HG02852 (cell line): ENCODE data around the gene L1CAM.

Experiments
- ATAC-seq: cut with Tn5 transposase; IDR thresholded peaks from one replicate; pipeline ENCODE4 v1.9.1; 2021; ENCODE audit warnings: mild to moderate bottlenecking, moderate library complexity; ENCODE audit not compliant: unreplicated experiment

L1CAM gene

DNA sequence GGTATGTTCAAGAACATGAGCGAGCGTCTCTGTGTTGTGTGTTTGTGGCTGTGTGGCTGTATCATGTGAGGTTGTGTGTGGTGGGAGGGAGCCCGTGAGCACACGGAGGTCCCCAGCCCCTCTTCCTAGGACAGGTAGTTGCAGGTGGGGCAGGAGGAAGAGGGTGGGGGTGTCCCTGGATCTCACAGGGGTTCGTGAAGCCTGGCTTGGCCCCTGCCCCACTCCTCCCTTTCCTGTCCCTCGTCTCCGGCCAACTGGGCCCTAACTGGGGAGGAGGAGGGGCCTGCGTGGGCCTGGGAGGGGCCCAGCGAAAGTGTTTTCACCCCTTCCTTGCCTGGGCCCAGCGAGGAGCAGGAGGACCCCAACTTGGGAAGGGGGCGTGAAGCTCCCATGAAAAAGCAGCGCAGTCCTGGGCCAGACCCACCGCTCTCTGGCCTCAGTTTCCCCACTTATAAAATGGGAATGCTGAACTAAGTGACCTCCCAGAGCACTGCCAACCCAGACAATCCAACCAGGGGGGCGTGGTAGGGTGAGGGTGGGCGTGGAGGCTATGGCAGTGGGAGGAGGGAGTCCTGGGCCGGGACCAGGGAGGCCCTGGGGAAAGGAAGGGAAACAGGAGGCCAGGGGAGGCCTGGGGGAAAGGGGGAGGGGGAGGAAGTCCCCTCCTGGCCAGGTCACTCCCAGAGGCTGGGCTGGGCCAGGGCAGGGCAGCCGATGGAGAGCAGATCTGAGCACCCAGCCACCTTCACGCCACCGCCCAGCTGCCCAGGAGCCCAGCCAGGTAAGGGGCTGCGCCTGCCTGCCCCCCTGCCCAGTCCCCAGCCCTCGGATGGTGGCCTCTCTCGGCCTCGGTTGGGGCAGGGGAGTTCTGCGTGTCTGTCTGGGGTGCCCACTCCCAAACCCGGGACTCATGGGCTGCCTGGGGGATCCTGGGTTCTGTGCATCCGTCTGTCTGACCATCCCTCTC, 18.3 kb upstream of the L1CAM start, which contains the start of gene AVPR2:
Gene AVPR2, plus strand, starts transcription at position 683 of the 967 bp plus-strand sequence. CDS start 473 bp downstream, outside the sequence.
- ATAC-seq: no peak

DNA sequence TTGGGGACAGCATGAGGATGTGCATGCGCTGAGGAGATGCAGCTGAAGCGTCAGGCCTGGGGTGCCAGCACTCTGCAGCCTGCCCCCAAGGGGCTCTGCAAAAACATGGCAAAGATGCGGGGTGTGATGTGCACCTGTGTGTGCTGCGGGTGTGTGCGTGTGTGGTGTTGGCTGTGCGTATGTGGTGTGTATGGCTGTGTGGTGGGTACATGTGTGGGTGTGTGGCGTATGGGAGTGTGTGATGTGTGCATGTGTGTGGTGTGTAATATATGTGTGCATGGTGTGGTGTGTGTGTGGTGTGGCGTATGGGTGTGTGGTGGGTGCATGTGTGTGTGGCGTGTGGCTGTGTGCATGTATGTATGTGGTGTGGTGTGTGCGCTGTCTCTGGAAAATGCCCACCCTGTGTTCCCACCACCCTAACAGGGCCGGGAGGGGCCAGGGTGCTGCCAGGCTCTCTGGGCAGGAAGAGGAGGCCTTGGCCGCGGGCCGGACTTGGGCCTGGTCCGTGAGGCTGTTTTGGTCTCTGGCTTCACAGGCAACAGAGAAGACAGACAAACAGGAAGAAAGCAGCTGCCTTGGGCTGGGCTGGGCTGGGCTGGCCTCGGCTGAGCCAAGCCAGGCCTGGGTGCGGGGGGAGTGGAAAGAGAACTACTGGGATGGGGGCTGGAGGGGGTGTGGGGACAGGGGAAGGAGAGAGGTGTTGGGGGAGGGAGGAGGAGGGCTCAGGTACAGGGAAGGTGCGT, 17.4 kb upstream of the L1CAM start:
- ATAC-seq: no peak

DNA sequence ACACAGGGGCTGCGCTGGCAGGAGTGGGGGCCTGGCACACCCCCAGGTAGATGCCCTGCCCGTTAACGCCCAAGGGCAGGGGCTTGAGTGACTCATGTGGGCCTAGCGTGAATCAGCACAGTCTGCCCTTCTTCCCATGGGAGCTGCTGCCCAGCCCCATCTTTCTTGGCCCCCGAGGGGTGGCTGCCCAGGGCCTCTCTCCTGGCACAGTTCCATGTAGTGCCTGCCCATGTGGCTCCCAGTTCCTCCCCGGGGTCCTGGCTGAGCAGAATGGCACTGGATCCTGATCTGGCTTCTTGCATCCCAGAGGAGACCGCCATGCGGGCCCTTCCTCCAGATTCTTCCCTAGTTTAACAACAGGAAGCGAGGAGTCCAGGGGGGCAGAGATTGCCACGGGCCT, 16.4 kb upstream of the L1CAM start:
- no peak for ATAC-seq

DNA sequence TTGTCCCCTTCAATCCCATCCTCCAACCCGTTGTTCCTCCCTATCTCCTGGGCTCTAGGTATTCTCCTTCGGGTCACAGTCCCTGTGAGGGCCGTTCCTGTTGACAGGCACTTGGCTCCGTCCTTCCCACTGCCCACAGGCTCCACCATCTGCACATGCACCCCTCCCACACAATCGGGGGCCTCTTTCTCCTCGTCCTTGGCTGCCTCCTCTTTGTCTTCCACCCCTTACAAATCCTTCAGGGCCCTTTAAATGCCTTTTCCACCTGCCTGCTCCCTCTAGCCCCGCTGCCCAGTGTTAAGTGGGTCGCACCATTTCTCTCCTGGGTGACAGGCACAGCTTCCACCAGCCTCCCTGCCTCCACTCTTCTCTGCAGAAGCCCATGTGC, 15.8 kb upstream of the L1CAM start:
- ATAC-seq: no peak

DNA sequence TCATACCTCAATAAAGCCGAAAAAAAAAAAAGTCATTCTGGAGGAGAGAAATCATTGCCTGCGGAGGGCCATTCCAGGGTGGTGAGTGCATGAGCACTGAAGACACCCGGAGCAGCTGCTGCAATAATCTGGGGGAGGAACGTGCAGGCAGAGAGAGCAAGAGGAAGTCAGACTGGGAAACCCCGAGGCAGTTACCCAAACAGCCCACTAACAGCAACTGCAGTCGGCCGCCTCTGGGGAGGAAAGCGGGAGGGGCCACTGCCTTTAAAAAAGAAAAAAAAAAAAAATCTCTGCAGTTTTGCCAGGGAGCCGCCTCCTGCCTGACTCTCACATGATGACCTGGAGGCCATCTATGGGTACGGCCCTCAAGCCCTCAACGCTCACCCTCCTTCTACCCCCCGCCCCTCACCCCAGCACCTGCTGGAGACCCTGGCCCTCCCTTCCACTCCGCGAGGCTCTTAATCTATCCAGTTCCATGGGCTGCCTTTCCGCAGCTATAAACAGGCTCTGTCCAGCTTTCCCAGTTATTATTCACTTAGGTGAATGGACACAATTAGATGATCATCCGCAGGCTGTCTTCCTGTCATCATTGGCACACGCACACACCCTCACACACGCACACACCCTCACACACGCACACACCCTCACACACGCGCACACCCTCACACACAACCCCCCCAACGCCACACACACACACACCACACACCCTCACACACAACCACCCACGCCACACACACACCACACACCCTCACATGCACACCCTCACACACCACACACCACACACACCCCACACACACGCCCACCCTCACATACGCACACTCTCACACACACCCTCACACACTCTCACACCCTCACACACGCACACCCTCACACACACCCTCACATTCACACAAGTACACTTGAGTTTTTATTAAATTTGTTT, 15.1 kb upstream of the L1CAM start:
- ATAC-seq: peak; percentile 86

DNA sequence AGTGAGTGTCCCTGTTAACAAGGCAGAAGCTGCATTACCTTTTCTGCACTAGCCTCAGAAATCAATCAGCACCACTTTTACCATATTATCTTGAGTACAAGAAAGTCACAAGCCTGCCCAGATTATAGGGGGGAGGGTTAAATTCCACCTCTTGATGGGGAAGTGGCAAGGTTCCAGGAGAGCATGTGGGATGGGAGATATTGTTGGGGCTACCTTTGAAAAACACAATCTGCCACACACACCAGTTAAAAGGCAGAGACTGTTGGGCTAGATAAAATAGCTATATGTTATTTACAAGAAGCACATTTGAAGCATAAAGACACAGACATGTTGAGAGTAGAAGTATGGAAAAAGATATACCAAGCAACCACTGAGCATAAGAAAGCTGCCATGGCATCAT, 11.9 kb upstream of the L1CAM start:
- no peak for ATAC-seq

DNA sequence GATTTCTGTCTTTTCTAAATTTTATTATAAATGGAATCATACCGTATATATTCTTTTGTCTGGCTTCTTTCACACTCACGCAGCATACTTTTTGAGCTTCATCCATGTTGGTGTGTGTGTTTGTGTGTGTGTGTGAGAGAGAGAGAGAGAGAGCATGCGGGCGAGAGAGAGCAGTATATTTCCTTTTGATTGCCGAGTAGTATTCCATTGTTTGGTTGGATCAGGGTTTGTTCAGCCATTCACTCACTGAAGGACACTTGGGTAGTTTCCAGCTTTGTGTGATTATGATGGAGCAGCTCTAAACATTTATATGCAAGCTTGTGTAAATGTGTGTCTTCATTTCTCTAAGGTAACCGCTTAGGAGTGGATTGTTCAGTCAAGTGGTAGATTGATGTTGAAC, 3.1 kb upstream of the L1CAM start:
- no peak for ATAC-seq

DNA sequence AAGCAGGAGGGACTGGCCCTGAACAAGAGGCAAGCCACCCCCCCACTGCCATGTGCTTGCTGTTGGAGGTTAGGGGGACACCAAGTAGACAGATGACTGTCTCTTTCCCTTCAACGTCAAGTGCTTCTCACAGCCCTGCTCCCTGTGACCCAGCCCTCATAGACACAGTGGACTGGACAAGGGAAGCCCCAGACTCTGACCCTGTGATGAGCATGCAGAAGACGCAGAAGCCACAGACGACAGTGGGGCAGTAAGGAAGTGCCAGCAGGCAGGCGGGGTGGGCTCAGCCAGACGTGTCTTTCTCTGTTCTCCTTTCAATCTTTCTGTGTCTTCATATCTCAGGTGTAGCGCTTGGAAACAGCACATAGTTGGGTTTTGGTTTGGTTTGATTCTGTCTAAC, 2.4 kb upstream of the L1CAM start:
- ATAC-seq: peak; percentile 38

DNA sequence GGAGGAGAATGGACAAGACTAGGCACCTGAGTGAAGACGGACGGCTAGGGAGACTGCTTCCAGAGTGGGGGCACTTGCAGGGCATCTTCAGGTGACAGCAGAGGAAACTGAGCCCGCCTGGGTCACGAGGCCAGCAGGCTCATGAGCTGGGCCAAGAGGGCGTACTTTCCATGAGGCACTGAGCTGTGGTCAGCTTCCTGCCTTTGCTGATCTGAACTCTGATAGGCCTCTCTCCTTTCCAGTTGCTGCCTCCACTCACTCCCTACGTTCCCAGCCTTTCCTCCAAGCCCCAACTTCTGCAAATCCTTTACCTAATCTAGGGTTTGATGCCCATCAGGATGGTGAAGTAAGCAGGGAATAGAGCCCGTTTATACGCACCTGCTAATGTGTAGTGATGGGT, 1.4 kb upstream of the L1CAM start:
- no peak for ATAC-seq

DNA sequence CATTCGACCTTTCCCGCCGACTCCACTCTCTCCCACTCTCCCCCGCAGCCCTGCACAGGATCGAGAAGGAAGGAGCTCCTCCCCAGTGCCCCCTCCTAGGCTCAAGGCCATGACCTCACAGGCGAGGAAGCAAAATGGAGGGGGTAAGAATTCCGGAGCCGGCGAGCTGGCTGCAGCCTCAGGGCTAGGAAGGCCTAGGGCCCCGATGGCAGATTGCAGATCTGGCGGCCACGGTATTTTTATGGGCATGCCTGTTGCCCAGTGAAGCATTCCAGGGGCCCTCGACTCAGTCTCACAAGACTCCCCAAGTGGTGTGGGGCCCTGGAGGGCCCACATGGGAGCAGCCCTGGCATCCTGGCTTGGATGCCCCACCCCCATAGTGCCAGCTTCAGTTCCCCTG, 942 bp upstream of the L1CAM start:
- no peak for ATAC-seq

DNA sequence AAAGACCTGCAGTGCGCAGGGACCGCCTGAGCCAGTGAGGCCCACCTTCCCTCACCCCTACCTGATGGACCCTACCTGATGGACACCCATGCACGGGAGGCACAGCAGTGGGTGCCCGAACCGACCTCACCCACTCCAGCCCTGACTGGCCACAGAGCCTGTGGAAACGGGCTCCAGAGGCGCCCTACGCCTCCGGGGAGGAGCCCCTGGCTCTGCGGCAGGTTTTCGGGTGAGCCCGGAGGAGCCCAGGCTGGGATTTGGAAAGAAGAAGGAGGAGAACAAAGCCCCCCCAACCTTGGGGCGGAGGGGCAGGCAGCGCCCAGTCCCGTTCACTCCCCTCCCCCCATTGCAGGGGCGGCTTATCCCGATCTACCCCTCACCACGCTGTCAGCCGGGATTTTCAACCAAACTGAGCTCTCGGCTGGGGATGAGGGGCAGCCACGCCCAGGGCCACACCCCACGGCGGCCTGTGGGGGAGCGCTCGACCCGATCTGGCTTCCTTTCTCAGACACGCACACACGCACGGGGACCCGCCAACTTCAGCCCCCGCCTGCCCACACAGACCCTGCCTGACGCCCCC, 675 bp downstream of the L1CAM start:
- ATAC-seq: no peak

DNA sequence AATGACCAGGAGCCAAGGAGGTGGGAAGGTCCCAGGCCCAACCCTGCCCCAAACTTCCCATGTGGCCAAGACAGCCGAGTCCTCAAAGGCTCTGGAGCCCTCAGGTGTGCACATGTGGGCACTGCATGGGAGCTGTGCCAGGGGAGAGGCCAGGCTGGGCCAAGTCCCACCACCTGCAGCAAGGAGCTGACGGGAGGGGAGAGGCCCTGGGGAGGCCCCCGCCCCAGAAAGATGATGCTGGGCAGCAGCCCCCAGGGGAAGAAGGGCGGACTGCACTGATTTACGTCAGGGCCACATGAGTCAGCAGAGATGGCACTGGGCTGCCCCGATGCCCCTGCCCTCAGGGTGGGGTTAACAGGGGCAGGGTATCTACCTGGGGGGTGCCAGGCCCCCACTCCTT, 1.4 kb downstream of the L1CAM start:
- no peak for ATAC-seq

DNA sequence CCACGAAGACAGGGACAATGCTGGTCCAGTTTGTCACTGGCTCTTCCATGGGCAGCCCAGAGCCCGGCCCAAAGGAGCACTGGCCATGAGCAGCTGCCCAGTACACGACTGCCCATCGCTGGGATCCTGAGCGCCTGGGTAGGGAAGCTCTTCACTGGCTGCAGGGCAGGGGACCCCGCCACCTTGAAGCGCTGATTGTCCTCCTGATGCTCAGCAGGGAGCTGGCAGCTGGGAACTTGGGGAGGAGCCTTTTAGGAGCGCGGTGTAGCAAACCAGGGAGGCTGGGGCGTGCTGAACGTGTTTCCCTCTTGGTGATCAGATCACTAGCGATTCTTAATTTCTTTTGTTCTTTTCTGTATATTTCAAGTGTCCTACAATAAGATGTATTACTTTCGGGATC, 1.8 kb downstream of the L1CAM start:
- no peak for ATAC-seq

DNA sequence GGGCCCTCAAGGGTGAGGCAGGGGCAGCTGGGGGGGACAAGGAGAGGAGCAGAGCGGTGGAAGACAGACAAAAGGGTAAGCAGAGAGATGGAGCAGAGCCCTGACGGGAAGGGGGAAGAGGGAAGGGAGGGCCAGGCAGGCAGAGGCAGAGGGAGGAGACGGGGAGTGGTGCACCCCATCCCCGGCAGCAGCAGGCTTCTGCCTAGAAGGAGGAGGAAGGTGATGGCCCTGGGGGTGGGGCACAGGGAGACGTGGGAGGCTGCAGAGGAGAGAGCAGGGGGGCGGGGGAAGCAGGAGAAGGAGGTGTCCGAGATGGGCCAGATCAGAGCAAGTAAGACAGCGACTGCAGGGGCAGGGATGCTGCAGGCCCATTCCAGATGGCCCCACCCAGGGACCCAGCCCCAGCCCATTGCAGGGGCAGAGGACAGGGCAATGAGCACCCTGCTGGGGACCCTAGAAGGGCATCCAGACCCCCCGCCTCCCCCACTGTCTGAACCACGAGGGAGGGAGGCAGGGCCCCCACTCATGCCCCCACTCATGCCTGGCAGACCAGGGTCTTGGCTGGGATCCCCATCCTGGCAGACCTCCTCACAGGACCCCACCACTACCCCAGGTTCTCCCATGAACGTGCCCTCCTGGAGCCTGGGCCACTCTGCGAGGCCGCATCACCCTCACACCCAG, 2.7 kb downstream of the L1CAM start:
- no peak for ATAC-seq

DNA sequence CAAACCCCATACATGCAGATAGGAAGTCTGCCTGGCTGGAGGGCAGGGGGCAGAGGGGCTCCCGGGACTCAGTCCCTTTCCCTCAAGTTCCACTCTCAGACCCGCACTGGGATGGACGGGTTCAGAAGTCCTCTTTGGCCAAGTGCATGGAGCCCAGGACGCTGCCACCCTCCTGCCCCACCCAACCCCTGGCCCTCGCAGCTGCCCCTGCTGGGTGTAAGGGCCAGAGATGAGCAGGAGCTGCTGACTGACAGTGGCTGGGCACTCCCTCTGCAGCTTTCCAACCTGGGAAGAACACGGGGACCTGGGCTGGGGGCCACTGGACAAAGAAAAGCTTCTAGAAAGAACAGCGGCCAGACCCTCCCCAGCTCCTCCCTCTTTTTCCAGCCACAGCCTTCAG, 3.4 kb downstream of the L1CAM start:
- no peak for ATAC-seq

DNA sequence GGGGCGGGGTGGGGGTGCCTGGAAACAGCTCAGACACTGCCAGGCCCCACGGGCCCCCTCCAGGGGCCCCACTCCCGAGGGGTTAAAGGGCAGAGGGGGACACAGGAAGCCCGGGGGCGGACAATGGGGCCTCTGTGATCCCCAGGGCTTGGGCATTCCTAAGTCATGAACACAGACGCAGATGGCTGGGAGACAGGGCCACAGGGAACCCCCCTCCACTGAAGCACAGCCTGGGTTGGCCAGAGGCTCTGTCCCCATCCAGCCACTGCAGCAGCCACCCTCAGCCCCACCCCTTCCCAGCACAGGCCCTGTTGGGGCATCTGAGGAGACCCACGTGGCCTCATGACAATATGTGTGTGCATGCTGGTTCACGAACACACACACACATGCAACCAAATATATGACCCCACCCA, 3.9 kb downstream of the L1CAM start:
- ATAC-seq: no peak

DNA sequence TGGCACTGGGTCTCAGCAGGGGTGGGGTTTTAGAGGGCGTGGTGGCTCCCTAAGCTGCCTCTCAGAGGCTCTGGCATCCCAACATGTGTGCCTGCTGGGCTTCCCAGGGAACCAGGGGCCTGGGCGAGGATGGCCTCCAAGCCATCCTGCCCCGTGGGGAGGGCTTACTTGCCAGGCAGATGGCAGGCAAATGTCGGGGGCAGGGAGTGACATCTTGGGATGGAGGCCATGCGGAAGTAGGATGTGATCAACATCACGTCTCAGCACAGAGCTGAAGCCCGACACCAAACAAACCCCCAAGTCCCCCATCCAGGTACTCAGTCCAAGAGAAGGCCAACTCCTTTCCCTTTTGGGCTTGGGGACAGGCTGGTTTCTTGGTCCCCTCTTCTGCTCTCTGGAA, 4.7 kb downstream of the L1CAM start:
- no peak for ATAC-seq

DNA sequence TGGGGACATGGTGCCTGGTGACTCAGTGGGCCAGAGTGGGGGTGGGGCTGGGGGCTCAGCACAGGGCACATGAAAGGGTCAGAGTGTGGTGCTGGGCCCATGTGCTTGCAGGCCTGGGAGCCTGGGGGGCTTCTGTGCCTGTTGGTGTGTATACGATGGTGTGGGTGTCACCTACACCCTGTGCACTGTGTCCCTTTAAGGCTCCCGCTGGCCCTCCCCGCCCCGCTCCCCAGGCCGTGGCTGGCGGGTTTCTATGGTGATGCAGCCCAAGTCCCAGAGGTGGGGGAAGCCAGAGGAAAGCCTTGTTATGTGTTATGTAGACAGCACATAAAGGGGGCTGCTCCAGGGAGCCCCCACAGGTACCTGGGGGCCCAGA, 5.5 kb downstream of the L1CAM start:
- no peak for ATAC-seq

DNA sequence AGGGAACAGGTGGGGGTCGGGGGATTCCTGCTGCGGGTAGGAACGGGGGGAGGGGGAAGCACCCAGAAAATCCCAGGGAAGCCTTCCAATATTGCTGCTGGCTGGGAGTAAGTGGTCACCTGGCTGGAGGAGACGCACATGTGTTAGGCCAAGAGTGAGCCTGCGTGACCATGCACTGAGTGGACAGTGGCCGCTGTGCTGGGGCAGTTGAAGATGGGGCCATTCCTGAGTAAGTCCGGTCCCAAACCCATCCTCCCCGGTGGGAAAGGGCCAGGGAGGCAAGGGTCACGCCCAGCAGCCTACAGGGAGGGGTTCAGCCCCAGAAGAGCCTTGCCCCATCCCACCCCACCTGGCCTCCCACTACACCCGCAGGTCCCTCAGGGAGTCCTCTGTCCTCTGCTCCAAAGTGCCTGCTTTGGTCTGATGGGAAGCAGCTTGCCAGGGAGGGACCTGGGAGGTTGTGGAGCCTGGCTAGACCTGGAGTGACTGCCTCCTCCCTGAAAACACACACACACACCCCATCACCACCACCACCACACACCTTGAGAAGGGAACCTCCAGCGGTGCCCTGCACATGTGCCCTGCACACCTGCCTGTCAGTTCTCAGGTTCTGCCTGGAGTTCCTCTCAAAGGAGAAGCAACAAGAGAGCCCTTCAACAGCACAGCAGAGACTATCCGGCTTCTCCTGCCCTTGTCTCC, 6.1 kb downstream of the L1CAM start:
- no peak for ATAC-seq
